ENCODE data around the gene ASB2. TPM values are rescaled to one million over a fixed set of nuclear protein-coding genes. Genes with fewer than 3 reads are reported as not detected.

The ASB2 gene
- total and polyA plus RNA-seq, 2 of the 13 experiments (the other 11 are each of a cell fraction or from before 2014, with no cell fraction given): 0.82 to 4.1 TPM

DNA sequence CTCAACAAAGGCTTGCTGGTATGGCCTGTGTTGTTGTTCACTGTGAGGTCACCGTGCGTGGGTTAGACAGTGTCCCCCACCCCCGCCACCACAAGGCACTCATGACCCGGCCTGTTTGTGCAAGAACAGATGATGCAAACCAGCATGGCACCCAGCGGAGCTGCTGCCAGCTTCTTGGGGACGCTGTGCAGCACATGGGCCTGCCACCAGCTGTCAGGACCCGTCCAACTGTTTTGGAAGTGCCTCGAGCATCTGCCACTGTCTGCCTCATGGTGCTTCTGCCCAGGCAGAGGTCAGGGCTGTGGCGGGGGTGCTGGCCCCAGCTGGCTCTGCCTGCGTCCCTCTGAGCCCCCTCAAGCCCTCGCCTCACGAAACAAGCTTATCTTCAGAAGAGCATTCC is 1.5 kb downstream of the ASB2 start:
- Histone ChIP-seq H3K4me3 (replicated peaks in 1 of 3; ENCODE audit: insufficient read depth in 1 of 3, low read depth in 2 of 3, low read length in 3 of 3) (no peak overlapping the region), H3K27ac (ENCODE audit: extremely low read length, insufficient read depth, low read length) (no peak overlapping the region), H3K4me2 (ENCODE audit: low read depth, low read length) (peak overlapping the region; percentile 39), H3K79me2 (ENCODE audit: insufficient read depth, low read length) (no peaks in the 10 kb centered on the region), H3K4me1 (ENCODE audit: insufficient read depth, low read length) (peaks cover 49% of the 10 kb centered on the region), H3K36me3 (replicated peaks in 1 of 2; ENCODE audit: control insufficient read depth in 1 of 2, insufficient read depth in 2 of 2, low read length in 2 of 2) (no peaks in the 10 kb centered on the region; a peak in 1 of 5 replicates), H3K9me3 (ENCODE audit: low read length) (no peaks in the 10 kb centered on the region), H3K27me3 (ENCODE audit: control insufficient read depth in 1 of 2, insufficient read depth in 2 of 2, low read length in 2 of 2) (peaks cover 12 to 64% of the 10 kb centered on the region in 2 experiments), H4K20me1 (ENCODE audit: insufficient read depth, low read length) (no peaks in the 10 kb centered on the region), H2AFZ (ENCODE audit: low read length) (no peak overlapping the region), H3K9ac (ENCODE audit: insufficient read depth, low read depth, low read length) (no peak overlapping the region)
- intact Hi-C loops (cut with micrococcal nuclease; ENCODE audit: unreplicated experiment): no loop called here
- 34% methylated on average over 6 of the region's 12 CpGs for WGBS (ENCODE audit: low lambda C conversion rate)
- ATAC-seq (no peak), FAIRE-seq (no peak), DNase-seq (ENCODE audit: low spot score) (no peak)
- in situ Hi-C loops (cut with HindIII; ENCODE audit: extremely low pct_ligation_motif_present, low pct_unique_long_range_greater_than_20kb): loop anchor here (5.0 kb wide), 1 partner anchor 38 kb away; no protein-coding TSS in a partner anchor
- BruUV-seq (replicated peaks): no TSS peak
- TF ChIP-seq, protein P1, sequence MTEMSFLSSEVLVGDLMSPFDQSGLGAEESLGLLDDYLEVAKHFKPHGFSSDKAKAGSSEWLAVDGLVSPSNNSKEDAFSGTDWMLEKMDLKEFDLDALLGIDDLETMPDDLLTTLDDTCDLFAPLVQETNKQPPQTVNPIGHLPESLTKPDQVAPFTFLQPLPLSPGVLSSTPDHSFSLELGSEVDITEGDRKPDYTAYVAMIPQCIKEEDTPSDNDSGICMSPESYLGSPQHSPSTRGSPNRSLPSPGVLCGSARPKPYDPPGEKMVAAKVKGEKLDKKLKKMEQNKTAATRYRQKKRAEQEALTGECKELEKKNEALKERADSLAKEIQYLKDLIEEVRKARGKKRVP (CRISPR knock-in tag; IDR thresholded peaks at IDR 0.05): peak in 1 of 2 experiments; percentile 71; a peak in 2 of 4 replicates
- TF ChIP-seq CEBPB (IDR thresholded peaks at IDR 0.05; ENCODE audit: borderline replicate concordance, low read depth, low read length) (peak; percentile 56; the same call in 1 of the 2 replicates), ZNF234 (CRISPR knock-in tag; conservative IDR thresholded peaks at IDR 0.05) (no peak), MTA1 (CRISPR knock-in tag; IDR thresholded peaks at IDR 0.05; ENCODE audit: borderline replicate concordance) (no peak)
- TF ChIP-seq, protein P2, sequence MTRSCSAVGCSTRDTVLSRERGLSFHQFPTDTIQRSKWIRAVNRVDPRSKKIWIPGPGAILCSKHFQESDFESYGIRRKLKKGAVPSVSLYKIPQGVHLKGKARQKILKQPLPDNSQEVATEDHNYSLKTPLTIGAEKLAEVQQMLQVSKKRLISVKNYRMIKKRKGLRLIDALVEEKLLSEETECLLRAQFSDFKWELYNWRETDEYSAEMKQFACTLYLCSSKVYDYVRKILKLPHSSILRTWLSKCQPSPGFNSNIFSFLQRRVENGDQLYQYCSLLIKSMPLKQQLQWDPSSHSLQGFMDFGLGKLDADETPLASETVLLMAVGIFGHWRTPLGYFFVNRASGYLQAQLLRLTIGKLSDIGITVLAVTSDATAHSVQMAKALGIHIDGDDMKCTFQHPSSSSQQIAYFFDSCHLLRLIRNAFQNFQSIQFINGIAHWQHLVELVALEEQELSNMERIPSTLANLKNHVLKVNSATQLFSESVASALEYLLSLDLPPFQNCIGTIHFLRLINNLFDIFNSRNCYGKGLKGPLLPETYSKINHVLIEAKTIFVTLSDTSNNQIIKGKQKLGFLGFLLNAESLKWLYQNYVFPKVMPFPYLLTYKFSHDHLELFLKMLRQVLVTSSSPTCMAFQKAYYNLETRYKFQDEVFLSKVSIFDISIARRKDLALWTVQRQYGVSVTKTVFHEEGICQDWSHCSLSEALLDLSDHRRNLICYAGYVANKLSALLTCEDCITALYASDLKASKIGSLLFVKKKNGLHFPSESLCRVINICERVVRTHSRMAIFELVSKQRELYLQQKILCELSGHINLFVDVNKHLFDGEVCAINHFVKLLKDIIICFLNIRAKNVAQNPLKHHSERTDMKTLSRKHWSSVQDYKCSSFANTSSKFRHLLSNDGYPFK (CRISPR knock-in tag; IDR thresholded peaks at IDR 0.05; ENCODE audit: borderline replicate concordance): 0 out of 2 replicates have a peak, but pooled peaks have one; percentile 8
- TF ChIP-seq, protein P3, sequence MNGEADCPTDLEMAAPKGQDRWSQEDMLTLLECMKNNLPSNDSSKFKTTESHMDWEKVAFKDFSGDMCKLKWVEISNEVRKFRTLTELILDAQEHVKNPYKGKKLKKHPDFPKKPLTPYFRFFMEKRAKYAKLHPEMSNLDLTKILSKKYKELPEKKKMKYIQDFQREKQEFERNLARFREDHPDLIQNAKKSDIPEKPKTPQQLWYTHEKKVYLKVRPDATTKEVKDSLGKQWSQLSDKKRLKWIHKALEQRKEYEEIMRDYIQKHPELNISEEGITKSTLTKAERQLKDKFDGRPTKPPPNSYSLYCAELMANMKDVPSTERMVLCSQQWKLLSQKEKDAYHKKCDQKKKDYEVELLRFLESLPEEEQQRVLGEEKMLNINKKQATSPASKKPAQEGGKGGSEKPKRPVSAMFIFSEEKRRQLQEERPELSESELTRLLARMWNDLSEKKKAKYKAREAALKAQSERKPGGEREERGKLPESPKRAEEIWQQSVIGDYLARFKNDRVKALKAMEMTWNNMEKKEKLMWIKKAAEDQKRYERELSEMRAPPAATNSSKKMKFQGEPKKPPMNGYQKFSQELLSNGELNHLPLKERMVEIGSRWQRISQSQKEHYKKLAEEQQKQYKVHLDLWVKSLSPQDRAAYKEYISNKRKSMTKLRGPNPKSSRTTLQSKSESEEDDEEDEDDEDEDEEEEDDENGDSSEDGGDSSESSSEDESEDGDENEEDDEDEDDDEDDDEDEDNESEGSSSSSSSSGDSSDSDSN (CRISPR knock-in tag; IDR thresholded peaks at IDR 0.05): 0 out of 2 replicates have a peak, but pooled peaks have one; percentile 24
- CTCF ChIA-PET (ENCODE audit: low intra/inter-chr PET ratio, low total read pairs): no interaction called here
- POLR2A ChIA-PET: interaction anchor here (0.6 to 1.2 kb wide), 5 partner anchors 15 to 437 kb away, joined by 3 to 6 read pairs (median 3); no protein-coding TSS in a partner anchor
